ENCODE data around the gene ASCC3. TPM values are rescaled to one million over a fixed set of nuclear protein-coding genes. Genes with fewer than 3 reads are reported as not detected.

Gene ASCC3
- 29.3 TPM for polyA plus RNA-seq (2013, experiment 1 of 4)
- 30.3 TPM for polyA plus RNA-seq (2013, experiment 2 of 4)
- polyA plus RNA-seq (2013, experiment 3 of 4), result 23.2 TPM
- 25.7 TPM for polyA plus RNA-seq (2013, experiment 4 of 4)

GRCh38 chr6:100880853-100881706 lies at the start of gene ASCC3:
TSS of gene ASCC3 (minus strand) at chr6:100881329. CDS start at chr6:100867997, 13,332 bp downstream.
- WGBS, 2 experiments, result 0 to 1% methylated on average over 83 of the region's 83 CpGs
- Histone ChIP-seq H3K4me3 (ENCODE audit: insufficient read depth, low read depth, low read length) (peak within 1 kb of the TSS; percentile 92), H3K9me3 (ENCODE audit: control insufficient read depth, low read length) (no peaks in the 10 kb centered on the region), H3K27ac (ENCODE audit: insufficient read depth, low read depth, low read length, poor library complexity, severe bottlenecking) (peak within 1 kb of the TSS; percentile 83), H3K4me1 (ENCODE audit: control insufficient read depth, insufficient read depth, low read length) (peaks cover 12% of the 10 kb centered on the region), H3K27me3 (ENCODE audit: control insufficient read depth, insufficient read depth, low read length, poor library complexity, severe bottlenecking) (no peaks in the 10 kb centered on the region), H3K36me3 (ENCODE audit: control insufficient read depth, insufficient read depth, low read length) (no peaks in the 10 kb centered on the region)

GRCh38 chr6:100925749-100926148 lies 44.6 kb upstream of the ASCC3 start:
- no peak overlapping the region for H3K27ac ChIP-seq (ENCODE audit: insufficient read depth, low read depth, low read length, poor library complexity, severe bottlenecking)
- H3K9me3 ChIP-seq (ENCODE audit: control insufficient read depth, low read length), result no peaks in the 10 kb centered on the region
- H3K36me3 ChIP-seq (ENCODE audit: control insufficient read depth, insufficient read depth, low read length), result no peaks in the 10 kb centered on the region
- no peak overlapping the region for H3K4me3 ChIP-seq (ENCODE audit: insufficient read depth, low read depth, low read length)
- no peaks in the 10 kb centered on the region for H3K4me1 ChIP-seq (ENCODE audit: control insufficient read depth, insufficient read depth, low read length)
- no peaks in the 10 kb centered on the region for H3K27me3 ChIP-seq (ENCODE audit: control insufficient read depth, insufficient read depth, low read length, poor library complexity, severe bottlenecking)
- WGBS, 2 experiments, result 85% methylated on average over 1 of the region's 1 CpG; no CpG with 5 or more reads in 1 of the 2 experiments

- H3K9me3 ChIP-seq (ENCODE audit: control insufficient read depth, low read length), result no peaks in the 10 kb centered on the region
- H3K27me3 ChIP-seq (ENCODE audit: control insufficient read depth, insufficient read depth, low read length, poor library complexity, severe bottlenecking), result no peaks in the 10 kb centered on the region
- no peak overlapping the region for H3K4me3 ChIP-seq (ENCODE audit: insufficient read depth, low read depth, low read length)
- H3K27ac ChIP-seq (ENCODE audit: insufficient read depth, low read depth, low read length, poor library complexity, severe bottlenecking), result no peak overlapping the region
- no peaks in the 10 kb centered on the region for H3K36me3 ChIP-seq (ENCODE audit: control insufficient read depth, insufficient read depth, low read length)
- 93 to 97% methylated on average over 7 to 9 of the region's 9 CpGs for WGBS, 2 experiments
- no peaks in the 10 kb centered on the region for H3K4me1 ChIP-seq (ENCODE audit: control insufficient read depth, insufficient read depth, low read length)
Measured at GRCh38 chr6:100924534-100925227, 43.6 kb upstream of the ASCC3 start.

GRCh38 chr6:100923481-100924165 lies 42.5 kb upstream of the ASCC3 start:
- Histone ChIP-seq H3K9me3 (ENCODE audit: control insufficient read depth, low read length) (no peaks in the 10 kb centered on the region), H3K27ac (ENCODE audit: insufficient read depth, low read depth, low read length, poor library complexity, severe bottlenecking) (no peak overlapping the region), H3K4me1 (ENCODE audit: control insufficient read depth, insufficient read depth, low read length) (no peaks in the 10 kb centered on the region), H3K4me3 (ENCODE audit: insufficient read depth, low read depth, low read length) (no peak overlapping the region), H3K36me3 (ENCODE audit: control insufficient read depth, insufficient read depth, low read length) (no peaks in the 10 kb centered on the region), H3K27me3 (ENCODE audit: control insufficient read depth, insufficient read depth, low read length, poor library complexity, severe bottlenecking) (no peaks in the 10 kb centered on the region)
- WGBS, 2 experiments, result 100% methylated on average over 3 of the region's 3 CpGs; no CpG with 5 or more reads in 1 of the 2 experiments

- Histone ChIP-seq H3K4me1 (ENCODE audit: control insufficient read depth, insufficient read depth, low read length) (no peaks in the 10 kb centered on the region), H3K36me3 (ENCODE audit: control insufficient read depth, insufficient read depth, low read length) (no peaks in the 10 kb centered on the region), H3K9me3 (ENCODE audit: control insufficient read depth, low read length) (no peaks in the 10 kb centered on the region), H3K27me3 (ENCODE audit: control insufficient read depth, insufficient read depth, low read length, poor library complexity, severe bottlenecking) (no peaks in the 10 kb centered on the region), H3K27ac (ENCODE audit: insufficient read depth, low read depth, low read length, poor library complexity, severe bottlenecking) (no peak overlapping the region), H3K4me3 (ENCODE audit: insufficient read depth, low read depth, low read length) (no peak overlapping the region)
- WGBS, 2 experiments, result 83 to 97% methylated on average over 1 to 2 of the region's 2 CpGs
Measured at GRCh38 chr6:100920028-100920605, 39.0 kb upstream of the ASCC3 start.

GRCh38 chr6:100918152-100918551 lies 37.0 kb upstream of the ASCC3 start:
- no peaks in the 10 kb centered on the region for H3K9me3 ChIP-seq (ENCODE audit: control insufficient read depth, low read length)
- H3K27me3 ChIP-seq (ENCODE audit: control insufficient read depth, insufficient read depth, low read length, poor library complexity, severe bottlenecking), result no peaks in the 10 kb centered on the region
- no peak overlapping the region for H3K27ac ChIP-seq (ENCODE audit: insufficient read depth, low read depth, low read length, poor library complexity, severe bottlenecking)
- no peaks in the 10 kb centered on the region for H3K36me3 ChIP-seq (ENCODE audit: control insufficient read depth, insufficient read depth, low read length)
- H3K4me3 ChIP-seq (ENCODE audit: insufficient read depth, low read depth, low read length), result no peak overlapping the region
- H3K4me1 ChIP-seq (ENCODE audit: control insufficient read depth, insufficient read depth, low read length), result no peaks in the 10 kb centered on the region

GRCh38 chr6:100915876-100916275 lies 34.7 kb upstream of the ASCC3 start:
- WGBS, 2 experiments, result 90 to 100% methylated on average over 3 of the region's 3 CpGs

GRCh38 chr6:100913400-100914276 lies 32.5 kb upstream of the ASCC3 start:
- WGBS, 2 experiments, result 80 to 81% methylated on average over 24 of the region's 24 CpGs
- Histone ChIP-seq H3K9me3 (ENCODE audit: control insufficient read depth, low read length) (no peaks in the 10 kb centered on the region), H3K27me3 (ENCODE audit: control insufficient read depth, insufficient read depth, low read length, poor library complexity, severe bottlenecking) (no peaks in the 10 kb centered on the region), H3K4me1 (ENCODE audit: control insufficient read depth, insufficient read depth, low read length) (no peaks in the 10 kb centered on the region), H3K4me3 (ENCODE audit: insufficient read depth, low read depth, low read length) (no peak overlapping the region), H3K27ac (ENCODE audit: insufficient read depth, low read depth, low read length, poor library complexity, severe bottlenecking) (no peak overlapping the region), H3K36me3 (ENCODE audit: control insufficient read depth, insufficient read depth, low read length) (no peaks in the 10 kb centered on the region)

More at GRCh38 chr6:100915876-100916275, 34.7 kb upstream of the ASCC3 start:
- H3K36me3 ChIP-seq (ENCODE audit: control insufficient read depth, insufficient read depth, low read length), result no peaks in the 10 kb centered on the region
- H3K4me1 ChIP-seq (ENCODE audit: control insufficient read depth, insufficient read depth, low read length), result no peaks in the 10 kb centered on the region
- H3K27me3 ChIP-seq (ENCODE audit: control insufficient read depth, insufficient read depth, low read length, poor library complexity, severe bottlenecking), result no peaks in the 10 kb centered on the region
- H3K4me3 ChIP-seq (ENCODE audit: insufficient read depth, low read depth, low read length), result no peak overlapping the region
- H3K9me3 ChIP-seq (ENCODE audit: control insufficient read depth, low read length), result no peaks in the 10 kb centered on the region
- H3K27ac ChIP-seq (ENCODE audit: insufficient read depth, low read depth, low read length, poor library complexity, severe bottlenecking), result no peak overlapping the region

- H3K36me3 ChIP-seq (ENCODE audit: control insufficient read depth, insufficient read depth, low read length), result no peaks in the 10 kb centered on the region
- H3K4me1 ChIP-seq (ENCODE audit: control insufficient read depth, insufficient read depth, low read length), result no peaks in the 10 kb centered on the region
- H3K27me3 ChIP-seq (ENCODE audit: control insufficient read depth, insufficient read depth, low read length, poor library complexity, severe bottlenecking), result no peaks in the 10 kb centered on the region
- WGBS, 2 experiments, result 84 to 86% methylated on average over 1 of the region's 1 CpG
- H3K9me3 ChIP-seq (ENCODE audit: control insufficient read depth, low read length), result no peaks in the 10 kb centered on the region
- H3K27ac ChIP-seq (ENCODE audit: insufficient read depth, low read depth, low read length, poor library complexity, severe bottlenecking), result no peak overlapping the region
- H3K4me3 ChIP-seq (ENCODE audit: insufficient read depth, low read depth, low read length), result no peak overlapping the region
Measured at GRCh38 chr6:100906325-100906724, 25.2 kb upstream of the ASCC3 start.

Measured in ectodermal cell (in vitro differentiated cells).